SKM-1 treated with dmso at 0.1 percent for 144 hours (cell line): ENCODE measurements around the gene PCTP.
A peak's percentile ranks its signal among the peaks of the same experiment; 100 is the strongest.

Experiments used
- DNase-seq: peaks from one replicate; lab custom pipeline; 2025; ENCODE audit not compliant: unreplicated experiment; lab: John Stamatoyannopoulos, UW

PCTP gene

DNA sequence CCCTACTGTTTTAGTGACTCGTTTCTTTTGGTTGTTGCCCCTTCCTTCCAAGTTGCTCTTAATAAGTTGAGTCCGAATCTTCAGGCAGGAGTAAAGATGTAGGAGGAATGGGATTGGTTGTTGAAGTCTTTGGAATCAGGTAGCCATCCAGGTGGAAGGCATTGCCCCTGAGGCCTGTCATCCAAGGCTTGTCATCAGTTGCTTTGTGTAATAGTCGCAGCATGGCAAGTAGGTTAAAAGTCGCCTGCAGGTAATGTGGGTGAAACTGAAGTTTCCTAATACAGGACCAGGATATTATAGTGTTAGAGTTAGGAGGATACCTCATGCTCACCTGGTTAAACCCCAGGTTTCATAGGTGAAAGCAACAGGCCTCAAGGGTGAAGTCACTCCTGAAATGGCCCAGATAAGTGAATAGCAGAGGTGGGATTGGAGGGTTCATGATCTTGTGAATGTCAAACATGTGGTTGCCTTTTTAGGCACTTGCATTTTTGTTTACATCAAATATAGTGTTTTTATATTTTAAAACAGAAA lies 934 bp downstream of the PCTP start:
- no peak for DNase-seq

DNA sequence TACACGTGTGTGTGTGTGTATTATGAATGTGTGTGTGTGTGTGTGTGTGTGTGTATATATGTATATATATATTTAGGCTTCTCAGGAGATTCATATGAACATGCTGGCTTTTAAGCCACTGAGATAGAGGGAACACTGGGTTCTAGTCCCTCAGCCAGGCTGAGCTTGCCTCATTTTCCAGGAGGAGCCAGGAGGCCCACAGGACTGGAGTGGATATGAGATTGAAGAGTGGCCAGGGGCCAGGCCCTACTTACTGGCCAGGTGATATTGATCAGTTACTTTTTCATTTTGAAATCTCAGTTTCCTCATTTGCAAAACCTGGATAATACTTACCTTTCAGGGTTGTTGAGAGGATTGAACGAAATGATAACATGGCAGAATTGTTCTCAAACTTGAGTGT lies 5.8 kb downstream of the PCTP start:
- no peak for DNase-seq

GRCh38 chr17:55757659-55758058 lies 6.8 kb downstream of the PCTP start:
- DNase-seq, result no peak

DNA sequence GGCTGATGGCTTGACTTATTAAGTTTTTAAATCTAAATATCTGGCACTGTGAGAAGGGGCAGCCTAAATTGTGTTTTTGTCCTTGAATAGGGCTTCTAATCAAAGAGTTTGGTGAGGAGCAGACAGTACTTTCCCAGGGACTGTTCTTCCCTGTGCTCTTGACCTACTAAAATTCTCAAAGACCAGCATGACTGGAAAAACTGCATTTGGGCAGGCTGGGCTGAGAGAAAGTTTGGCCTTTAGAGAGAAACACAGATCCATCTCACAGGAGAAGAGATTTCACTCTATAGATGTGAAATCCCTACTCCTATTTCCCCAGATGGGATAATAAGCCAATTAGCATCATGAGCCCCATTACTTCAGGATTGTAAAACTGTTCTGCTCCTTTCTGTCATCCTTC lies 7.3 kb downstream of the PCTP start:
- DNase-seq, result no peak

GRCh38 chr17:55760643-55761355 lies 9.9 kb downstream of the PCTP start:
- DNase-seq, result peak; percentile 64

GRCh38 chr17:55762086-55762858 lies 11.4 kb downstream of the PCTP start:
- DNase-seq, result no peak

- DNase-seq, result peak; percentile 82
Observed at GRCh38 chr17:55763856-55764255, 13.0 kb downstream of the PCTP start.

- DNase-seq, result no peak
Observed at GRCh38 chr17:55764610-55765009, 13.8 kb downstream of the PCTP start.

- no peak for DNase-seq
Observed at GRCh38 chr17:55765472-55765871, 14.6 kb downstream of the PCTP start.

DNA sequence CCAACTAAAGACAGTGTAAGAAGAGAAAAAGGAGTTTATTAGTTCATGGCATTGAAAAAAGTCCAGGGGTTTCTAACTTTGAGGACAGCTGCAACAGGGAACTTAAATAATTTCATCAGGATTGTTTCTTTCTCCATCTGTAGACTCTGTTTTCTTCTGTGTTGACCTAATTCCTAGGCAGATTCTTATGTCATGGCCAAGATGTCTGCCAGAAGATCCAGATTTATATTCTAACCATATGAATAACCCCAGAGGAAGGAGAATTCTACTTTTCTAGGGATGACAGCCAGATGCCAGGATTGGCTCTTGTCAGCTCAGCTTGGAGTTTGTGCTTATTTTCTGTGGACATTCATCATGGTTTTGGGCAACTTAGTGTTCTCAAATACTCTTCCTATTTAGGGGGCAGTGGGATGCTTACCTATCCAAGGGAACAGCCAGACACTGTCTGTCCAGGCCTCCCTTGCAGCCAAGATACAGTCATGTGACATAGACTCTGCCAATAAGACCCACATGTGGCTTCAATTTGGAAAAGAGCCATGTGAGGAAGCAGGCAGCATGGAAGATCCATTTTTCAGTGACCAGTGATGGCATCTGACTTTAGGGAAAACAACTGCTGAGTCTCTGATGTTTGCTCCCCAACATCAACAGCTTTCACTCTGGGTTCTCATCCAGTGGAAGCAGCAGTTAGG lies 18.2 kb downstream of the PCTP start:
- DNase-seq, result no peak

DNA sequence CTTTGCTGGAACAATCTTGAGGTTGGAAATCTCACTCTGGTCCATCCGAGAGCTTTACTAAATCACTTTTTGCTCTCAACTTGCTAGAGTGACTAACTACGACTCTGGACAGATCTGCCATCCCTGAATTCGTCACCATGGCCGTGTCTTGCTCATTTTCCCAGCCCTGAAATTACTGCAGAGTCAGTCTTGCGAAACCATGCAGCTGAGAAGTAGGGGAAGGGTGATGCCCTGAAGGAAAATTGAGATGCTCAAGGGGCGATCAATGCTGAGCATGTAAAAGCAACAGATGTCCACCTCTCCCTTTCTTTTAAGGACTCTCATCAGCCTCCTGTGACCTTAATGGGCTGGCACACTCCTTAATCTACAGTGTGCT lies 18.8 kb downstream of the PCTP start:
- no peak for DNase-seq

DNA sequence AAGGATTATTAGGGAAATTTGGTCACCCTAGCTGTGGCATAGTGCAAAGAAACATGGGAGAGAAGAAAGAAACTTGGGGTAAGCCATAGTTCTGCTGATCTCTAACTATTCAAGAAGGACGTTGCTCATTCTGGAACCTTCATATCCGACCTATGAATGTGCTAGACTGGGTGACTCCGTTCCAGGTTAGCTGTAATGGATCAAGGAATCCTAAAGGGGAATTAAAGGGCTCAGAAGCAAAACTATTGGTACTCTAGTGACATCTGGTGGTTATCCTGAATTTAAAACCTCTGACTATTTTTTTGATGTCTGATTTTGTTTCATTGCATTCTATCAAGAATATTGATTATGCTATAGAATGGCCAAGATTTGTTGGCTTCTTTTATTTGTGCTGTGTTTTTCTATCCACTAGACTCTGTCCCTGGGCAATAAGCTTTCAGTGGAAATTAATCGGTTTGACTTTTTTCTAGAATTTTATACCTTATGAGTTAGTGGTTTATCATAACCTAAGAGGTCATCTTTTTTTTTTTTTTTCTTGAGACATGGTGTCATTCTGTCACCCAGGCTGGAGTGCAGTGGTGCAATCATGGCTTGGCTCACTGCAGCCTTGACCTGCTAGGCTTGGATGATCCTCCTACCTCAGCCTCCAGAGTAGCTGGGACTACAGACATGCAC lies 19.5 kb downstream of the PCTP start:
- DNase-seq, result peak; percentile 39

- DNase-seq, result no peak
Observed at GRCh38 chr17:55772086-55772485, 21.2 kb downstream of the PCTP start.

- DNase-seq, result no peak
Observed at GRCh38 chr17:55773671-55774070, 22.8 kb downstream of the PCTP start.

DNA sequence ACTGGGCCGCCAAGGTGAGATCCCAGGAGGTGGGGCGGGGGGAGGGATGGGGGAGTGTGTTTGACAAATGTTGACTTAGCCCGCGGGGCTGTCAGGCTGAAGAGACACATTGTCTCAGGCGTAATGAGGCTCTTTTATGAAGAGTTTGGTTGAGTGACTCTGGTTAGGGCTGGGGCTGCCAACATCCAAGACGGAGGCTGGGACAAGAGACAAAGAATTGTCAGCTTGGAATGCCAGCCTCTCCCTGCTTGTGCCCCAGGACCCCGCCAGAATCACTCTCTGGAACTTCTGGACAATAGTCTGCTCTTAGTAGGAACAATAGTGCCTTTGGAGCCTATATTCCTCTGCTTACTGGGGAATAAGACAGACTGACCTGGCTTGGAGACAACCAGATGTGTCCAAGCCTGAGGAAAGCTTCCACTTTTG lies 24.0 kb downstream of the PCTP start:
- no peak for DNase-seq

DNA sequence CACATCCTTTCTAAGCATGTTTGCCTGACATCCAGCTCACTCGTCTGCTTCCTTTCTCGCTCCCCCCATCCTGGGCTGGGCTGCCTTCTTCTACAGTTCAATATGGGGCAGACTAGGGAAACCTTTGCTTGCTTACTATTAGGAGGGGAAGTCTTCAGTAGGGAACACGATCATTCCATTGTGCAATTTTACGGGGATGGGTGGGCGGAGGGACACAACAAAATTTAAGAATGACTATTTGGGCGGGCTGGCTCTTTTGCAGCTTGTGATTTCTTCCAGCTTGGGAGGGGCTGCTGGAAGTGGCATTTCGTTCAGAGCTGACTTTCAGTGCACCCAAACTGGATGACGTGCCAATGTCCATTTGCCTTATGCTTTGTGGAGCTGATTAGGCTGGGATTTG lies 25.4 kb downstream of the PCTP start:
- no peak for DNase-seq

DNA sequence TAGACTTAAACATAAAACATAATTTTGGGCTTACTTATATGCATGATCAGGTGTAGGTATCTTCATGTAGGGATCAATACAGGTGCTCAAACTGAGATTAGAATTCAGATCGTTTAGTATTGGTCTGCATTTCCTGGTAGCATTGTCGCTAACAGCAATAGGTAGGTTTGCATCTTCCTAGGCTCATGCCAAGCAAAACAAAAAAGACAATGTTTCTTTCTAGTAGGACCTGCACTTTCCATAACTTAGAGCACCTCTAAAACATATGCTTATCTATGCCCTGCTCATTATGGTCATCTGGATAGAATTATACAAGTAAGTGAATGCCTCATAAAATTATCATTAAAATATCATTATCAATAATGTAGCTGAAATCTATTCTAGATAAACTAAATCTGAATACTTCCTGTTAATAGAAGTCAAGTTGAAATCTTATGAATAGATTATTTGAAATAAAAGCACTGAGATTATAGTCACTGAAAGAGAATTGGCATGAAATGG lies 26.7 kb downstream of the PCTP start:
- no peak for DNase-seq

DNA sequence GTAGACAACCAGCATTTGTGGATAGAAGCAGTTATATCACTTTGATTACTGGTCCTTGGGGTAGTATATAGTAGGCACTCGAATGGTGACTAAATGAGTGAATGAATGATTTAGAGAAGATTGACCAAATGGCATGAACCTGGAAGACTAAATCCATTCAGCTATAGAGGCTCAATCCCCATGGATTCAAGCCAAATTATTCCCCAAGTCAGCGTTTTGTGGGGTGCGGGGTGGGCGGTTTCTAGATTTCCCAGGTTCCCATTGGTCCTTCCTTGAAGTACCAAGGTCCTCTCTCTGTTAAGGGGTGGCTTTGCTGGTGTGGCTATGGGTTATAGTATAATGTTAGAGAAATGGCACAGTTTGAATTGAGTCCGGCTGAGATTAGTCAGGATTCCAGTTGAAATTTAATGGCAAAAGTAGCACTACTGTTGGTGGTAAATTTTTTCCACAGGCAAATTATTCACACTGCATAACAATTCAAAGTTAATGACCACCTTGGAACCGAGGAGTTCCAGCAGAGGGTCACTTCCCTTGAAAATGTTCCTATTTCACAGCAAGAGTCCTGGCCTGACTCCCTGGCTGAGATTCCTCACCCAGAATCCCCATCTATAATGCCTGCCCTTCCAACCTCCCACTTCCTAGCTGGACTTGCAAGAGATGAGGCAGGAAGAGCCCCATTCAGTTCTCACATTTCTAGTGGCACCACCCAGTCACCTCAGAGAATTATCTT lies 27.7 kb downstream of the PCTP start:
- DNase-seq, result no peak

DNA sequence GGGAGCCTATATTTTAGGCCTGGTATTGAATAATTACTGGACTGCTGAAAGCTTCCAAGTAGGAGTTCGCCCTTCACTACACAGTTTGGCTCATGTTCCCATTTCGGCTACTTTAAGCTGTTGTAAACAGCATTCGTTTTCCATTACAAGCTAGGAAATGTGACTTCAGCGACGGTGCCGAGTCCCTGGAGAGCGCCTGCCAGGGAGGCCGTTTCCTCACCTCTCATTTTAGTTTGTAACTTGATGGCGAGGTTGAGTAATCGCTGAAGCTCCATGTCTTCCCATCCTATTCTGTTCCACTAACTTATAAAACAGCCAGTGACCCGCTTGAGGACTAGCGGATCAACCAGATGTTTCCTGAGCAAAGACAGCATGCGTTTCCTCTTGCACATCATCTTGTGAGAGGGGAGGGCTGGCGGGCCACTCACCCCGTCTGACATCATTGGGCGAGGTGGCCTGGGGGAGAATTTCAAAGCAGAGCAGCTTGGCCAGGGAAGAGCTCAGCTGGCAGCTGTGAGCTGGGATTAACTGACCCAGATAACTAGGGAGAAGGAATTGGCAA lies 32.9 kb downstream of the PCTP start:
- no peak for DNase-seq

- DNase-seq, result no peak
Observed at GRCh38 chr17:55784666-55785065, 33.8 kb downstream of the PCTP start.
